Naive thymus-derived CD8-positive, alpha-beta T cell (primary cell): ENCODE data around the gene THUMPD2. TPM values are rescaled to one million over a fixed set of nuclear protein-coding genes. Genes with fewer than 3 reads are reported as not detected.
"Not testable (repeated sequence)": the region's sequence is repeated elsewhere in the genome, so short reads cannot be mapped to it uniquely, and the experiment has no call there.

Source experiments
- ATAC-seq, 2 donors: fragments of 150-1000 bp; cut with Tn5 transposase in 1 of 2; sonication (Bioruptor Pico), chemical (Tn5 transposase) in 1 of 2; 1 replicate in 1 of 2; 2 replicates in 1 of 2; pipeline ENCODE4 v1.10.0; 2021; ENCODE audit warnings: mild to moderate bottlenecking in 2 of 2, moderate library complexity in 2 of 2
- POLR2A ChIA-PET: fragments of 350-600 bp; sonication (Branson Sonifier 250); formaldehyde crosslinking; loops from one replicate; lab custom pipeline; 2021; ENCODE audit warnings: antibody characterized with exemption; lab: Charles Lee
- DNase-seq, 10 donors: peaks; one replicate each; pipeline versions ENCODE4 v3.0.0 to v3.0.0-alpha.2; 2020 to 2022
- H3K27ac Mint-ChIP-seq, 10 donors: one replicate each; pipeline ENCODE4 v1.8.0; 2020 to 2022; ENCODE audit warnings: mild to moderate bottlenecking in 10 of 10, mixed read lengths in 10 of 10, moderate library complexity in 4 of 10, inconsistent platforms in 1 of 10
- H3K27me3 Mint-ChIP-seq, 5 donors: one replicate each; pipeline ENCODE4 v1.8.0; 2021 to 2022; ENCODE audit warnings: mixed read lengths in 5 of 5
- H3K36me3 Mint-ChIP-seq, 3 donors: one replicate each; pipeline ENCODE4 v1.8.0; 2020 to 2022; ENCODE audit warnings: mixed read lengths in 3 of 3, mild to moderate bottlenecking in 2 of 3, inconsistent platforms in 1 of 3
- H3K4me1 Mint-ChIP-seq, 4 donors: one replicate each; pipeline ENCODE4 v1.8.0; 2021 to 2022; ENCODE audit warnings: mixed read lengths in 4 of 4
- H3K4me3 Mint-ChIP-seq, 10 donors: one replicate each; pipeline ENCODE4 v1.8.0; 2020 to 2022; ENCODE audit warnings: mild to moderate bottlenecking in 10 of 10, mixed read lengths in 10 of 10, moderate library complexity in 6 of 10, inconsistent platforms in 1 of 10
- H3K9me3 Mint-ChIP-seq, 9 donors: one replicate each; pipeline ENCODE4 v1.8.0; 2020 to 2022; ENCODE audit warnings: mixed read lengths in 9 of 9, mild to moderate bottlenecking in 3 of 9, inconsistent platforms in 1 of 9, moderate library complexity in 1 of 9
- polyA plus RNA-seq, 3 donors: library from polyadenylated mRNA; unstranded; fragments of 300-500 nt; fragmentation: Illumina TruSeq; gene quantifications; one replicate each; pipeline ENCODE4 v1.2.3, GENCODE V29; 2021
- total RNA-seq, 8 experiments: library from RNA in 2 of 8; stranded (reverse) in 2 of 8; gene quantifications; one replicate each; pipeline ENCODE4 v1.2.3 and lab custom pipeline; 2021 to 2026

Gene THUMPD2
- 10 to 100 TPM; 12.9 to 13.4 TPM for total RNA-seq
- 1 to 10 TPM; 3.8 to 7.4 (median 5.6) TPM for polyA plus RNA-seq
- total RNA-seq (lab: John Stamatoyannopoulos, UW): 9.8 to 27.8 (median 14.4) reads per million in 6 experiments

GRCh38 chr2:39778775-39779340 is at the start of gene THUMPD2:
THUMPD2 (minus strand) TSS chr2:39779258; CDS start chr2:39779239, 19 bp downstream.
- DNase-seq (peak; percentile 33 to 76 (median 50)), ATAC-seq (peak; percentile 77 to 84)
- peak within 1 kb of the TSS; percentile 88 to 98 (median 95) for H3K4me3 Mint-ChIP-seq
- no peaks in the 10 kb centered on the region for H3K9me3 Mint-ChIP-seq
- POLR2A ChIA-PET: no interaction called here
- no peaks in the 10 kb centered on the region for H3K27me3 Mint-ChIP-seq
- peak within 1 kb of the TSS; percentile 79 to 97 (median 96) for H3K27ac Mint-ChIP-seq
- peaks cover 17 to 68% (median 65%) of the 10 kb centered on the region in 4 donors for H3K4me1 Mint-ChIP-seq
- no peaks in the 10 kb centered on the region for H3K36me3 Mint-ChIP-seq

GRCh38 chr2:39821871-39822270 is 42.8 kb upstream of the THUMPD2 start:
- Mint-ChIP-seq H3K27me3 (peaks cover 0 to 4% (median 2%) of the 10 kb centered on the region in 5 donors), H3K36me3 (no peaks in the 10 kb centered on the region), H3K4me3 (no peak overlapping the region), H3K4me1 (no peaks in the 10 kb centered on the region), H3K27ac (no peak overlapping the region), H3K9me3 (no peaks in the 10 kb centered on the region)
- POLR2A ChIA-PET: no interaction called here
- ATAC-seq: no peak
- no peak for DNase-seq

- POLR2A ChIA-PET: no interaction called here
- H3K9me3 Mint-ChIP-seq: peaks cover 0 to 26% (median 10%) of the 10 kb centered on the region in 9 donors
These were observed 37.8 kb upstream of the THUMPD2 start for GRCh38 chr2:39816845-39817244.

GRCh38 chr2:39816428-39816827 is 37.4 kb upstream of the THUMPD2 start:
- H3K9me3 Mint-ChIP-seq: peaks cover 0 to 30% (median 10%) of the 10 kb centered on the region in 9 donors
- H3K4me1 Mint-ChIP-seq: no peaks in the 10 kb centered on the region
- DNase-seq: no peak
- no peak for ATAC-seq
- POLR2A ChIA-PET: no interaction called here
- H3K4me3 Mint-ChIP-seq: no peak overlapping the region
- peaks cover 0 to 8% (median 6%) of the 10 kb centered on the region in 3 donors for H3K36me3 Mint-ChIP-seq
- H3K27me3 Mint-ChIP-seq: peaks cover 9 to 21% (median 12%) of the 10 kb centered on the region in 5 donors
- H3K27ac Mint-ChIP-seq: no peak overlapping the region

More at GRCh38 chr2:39816845-39817244, 37.8 kb upstream of the THUMPD2 start:
- ATAC-seq (no peak), DNase-seq (no peak)
- H3K27me3 Mint-ChIP-seq: peaks cover 9 to 21% (median 12%) of the 10 kb centered on the region in 5 donors
- peaks cover 0 to 8% (median 6%) of the 10 kb centered on the region in 3 donors for H3K36me3 Mint-ChIP-seq
- H3K27ac Mint-ChIP-seq: no peak overlapping the region
- H3K4me3 Mint-ChIP-seq: no peak overlapping the region
- no peaks in the 10 kb centered on the region for H3K4me1 Mint-ChIP-seq

- Mint-ChIP-seq H3K9me3 (peaks cover 17 to 60% (median 34%) of the 10 kb centered on the region in 9 donors), H3K27ac (no peak overlapping the region), H3K27me3 (peaks cover 0 to 20% (median 3%) of the 10 kb centered on the region in 5 donors), H3K36me3 (peaks cover 4 to 12% (median 6%) of the 10 kb centered on the region in 3 donors), H3K4me3 (no peak overlapping the region), H3K4me1 (no peaks in the 10 kb centered on the region)
- DNase-seq: no peak
- ATAC-seq: no peak
- POLR2A ChIA-PET: no interaction called here
These were observed 27.0 kb upstream of the THUMPD2 start for GRCh38 chr2:39805936-39806608.

- Mint-ChIP-seq H3K27ac (peak overlapping the region in 1 of 10 donors; percentile 65), H3K9me3 (peaks cover 17 to 45% (median 28%) of the 10 kb centered on the region in 9 donors), H3K27me3 (peaks cover 0 to 6% (median 0%) of the 10 kb centered on the region in 5 donors), H3K4me1 (no peaks in the 10 kb centered on the region), H3K4me3 (peak overlapping the region in 1 of 10 donors; percentile 27), H3K36me3 (peaks cover 2 to 12% (median 6%) of the 10 kb centered on the region in 3 donors)
- DNase-seq: no peak
- no peak for ATAC-seq
- POLR2A ChIA-PET: no interaction called here
These were observed 24.8 kb upstream of the THUMPD2 start for GRCh38 chr2:39803839-39804238.

GRCh38 chr2:39800752-39801151 is 21.7 kb upstream of the THUMPD2 start:
- H3K4me1 Mint-ChIP-seq: no peaks in the 10 kb centered on the region
- DNase-seq: no peak
- POLR2A ChIA-PET: no interaction called here
- peaks cover 0 to 6% (median 0%) of the 10 kb centered on the region in 5 donors for H3K27me3 Mint-ChIP-seq
- peaks cover 0 to 12% (median 6%) of the 10 kb centered on the region in 3 donors for H3K36me3 Mint-ChIP-seq
- ATAC-seq: no peak
- peaks cover 13 to 27% (median 21%) of the 10 kb centered on the region in 9 donors for H3K9me3 Mint-ChIP-seq
- H3K27ac Mint-ChIP-seq: no peak overlapping the region
- H3K4me3 Mint-ChIP-seq: no peak overlapping the region

- POLR2A ChIA-PET: no interaction called here
- Mint-ChIP-seq H3K4me1 (no peaks in the 10 kb centered on the region), H3K9me3 (peaks cover 0 to 14% (median 4%) of the 10 kb centered on the region in 9 donors), H3K27me3 (peaks cover 0 to 3% (median 0%) of the 10 kb centered on the region in 5 donors), H3K36me3 (peaks cover 0 to 9% (median 0%) of the 10 kb centered on the region in 3 donors), H3K27ac (no peak overlapping the region), H3K4me3 (no peak overlapping the region)
- no peak for DNase-seq
- no peak for ATAC-seq
These were observed 17.1 kb upstream of the THUMPD2 start for GRCh38 chr2:39796134-39796533.

- Mint-ChIP-seq H3K9me3 (peaks cover 0 to 23% (median 8%) of the 10 kb centered on the region in 9 donors), H3K36me3 (peaks cover 0 to 21% (median 5%) of the 10 kb centered on the region in 3 donors), H3K27me3 (peaks cover 0 to 12% (median 0%) of the 10 kb centered on the region in 5 donors)
- H3K27ac Mint-ChIP-seq, ATAC-seq, H3K4me1 Mint-ChIP-seq, DNase-seq, H3K4me3 Mint-ChIP-seq, POLR2A ChIA-PET: not testable (repeated sequence)
These were observed 11.3 kb upstream of the THUMPD2 start for GRCh38 chr2:39790216-39790818.

GRCh38 chr2:39787950-39788349 is 8.9 kb upstream of the THUMPD2 start:
- H3K36me3 Mint-ChIP-seq: peaks cover 0 to 21% (median 5%) of the 10 kb centered on the region in 3 donors
- H3K27ac Mint-ChIP-seq: no peak overlapping the region
- H3K9me3 Mint-ChIP-seq: peaks cover 0 to 23% (median 8%) of the 10 kb centered on the region in 9 donors
- H3K27me3 Mint-ChIP-seq: peaks cover 0 to 12% (median 0%) of the 10 kb centered on the region in 5 donors
- DNase-seq (no peak), ATAC-seq (no peak)
- POLR2A ChIA-PET: no interaction called here
- H3K4me1 Mint-ChIP-seq: peaks cover 0 to under 1% (median 0%) of the 10 kb centered on the region in 4 donors
- no peak overlapping the region for H3K4me3 Mint-ChIP-seq

- ATAC-seq (no peak), DNase-seq (no peak)
- H3K27ac Mint-ChIP-seq: no peak overlapping the region
- H3K27me3 Mint-ChIP-seq: peaks cover 0 to 12% (median 0%) of the 10 kb centered on the region in 5 donors
- H3K36me3 Mint-ChIP-seq: peaks cover 0 to 20% (median 5%) of the 10 kb centered on the region in 3 donors
- peaks cover 0 to 8% (median 2%) of the 10 kb centered on the region in 4 donors for H3K4me1 Mint-ChIP-seq
- peaks cover 0 to 22% (median 8%) of the 10 kb centered on the region in 9 donors for H3K9me3 Mint-ChIP-seq
- POLR2A ChIA-PET: no interaction called here
- no peak overlapping the region for H3K4me3 Mint-ChIP-seq
These were observed 7.9 kb upstream of the THUMPD2 start for GRCh38 chr2:39786761-39787522.

- no peaks in the 10 kb centered on the region for H3K36me3 Mint-ChIP-seq
- no peaks in the 10 kb centered on the region for H3K9me3 Mint-ChIP-seq
- no peak for DNase-seq
- H3K27ac Mint-ChIP-seq: peak overlapping the region in 1 of 10 donors; percentile 33
- H3K27me3 Mint-ChIP-seq: peaks cover 0 to 12% (median 0%) of the 10 kb centered on the region in 5 donors
- H3K4me3 Mint-ChIP-seq: peak overlapping the region in 1 of 10 donors; percentile 29
- no peak for ATAC-seq
- H3K4me1 Mint-ChIP-seq: peaks cover 14 to 41% (median 33%) of the 10 kb centered on the region in 4 donors
- POLR2A ChIA-PET: no interaction called here
These were observed 3.5 kb upstream of the THUMPD2 start for GRCh38 chr2:39782591-39782990.
